AG04450 (cell line): ENCODE measurements around the gene LCN2. TPM values are rescaled to one million over a fixed set of nuclear protein-coding genes. Genes with fewer than 3 reads are reported as not detected.

ENCODE experiments used
- CTCF ChIA-PET: fragments of 300-600, 350-600 bp; formaldehyde crosslinking; extraction: SDS; loops from one replicate; lab custom pipeline; 2022; ENCODE audit warnings: antibody characterized with exemption, inconsistent platforms; lab: Charles Lee
- POLR2A ChIA-PET: fragments of 350-600 bp; formaldehyde crosslinking; extraction: SDS; loops from one replicate; lab custom pipeline; 2021; ENCODE audit warnings: antibody characterized with exemption, inconsistent platforms; lab: Yijun Ruan, JAX
- DNase-seq: peaks from one replicate; pipeline ENCODE4 v3.0.0-alpha.2; 2011; ENCODE audit warnings: low read depth, low spot score
- H3K27ac ChIP-seq: one replicate; pipeline ENCODE4 v1.5.1; 2012; ENCODE audit warnings: low read depth, low read length, control low read depth
- H3K27me3 ChIP-seq: one replicate; pipeline ENCODE4 v1.6.0; 2012; ENCODE audit warnings: low read length; ENCODE audit not compliant: control insufficient read depth, insufficient read depth
- H3K4me3 ChIP-seq: 2 replicates; pipeline ENCODE4 v1.5.1; 2011; ENCODE audit warnings: mild to moderate bottlenecking, low read depth, low read length, control low read depth
- H3K9me3 ChIP-seq: 2 replicates; pipeline ENCODE4 v1.5.1; 2012; ENCODE audit warnings: low read length; ENCODE audit not compliant: control insufficient read depth, insufficient read depth
- polyA plus RNA-seq: library from polyadenylated mRNA; depleted of rRNA; stranded (reverse); fragments of >200 nt; gene quantifications from 2 replicates; pipeline ENCODE4 v1.2.3, GENCODE V29; 2011
- TF ChIP-seq, protein P1 (sequence below): IDR thresholded peaks from 2 replicates; pipeline ENCODE4 v1.5.1; 2011; ENCODE audit warnings: low read depth, low read length, control low read depth, inconsistent platforms

LCN2 gene
- polyA plus RNA-seq, 1 experiment, result not detected

DNA sequence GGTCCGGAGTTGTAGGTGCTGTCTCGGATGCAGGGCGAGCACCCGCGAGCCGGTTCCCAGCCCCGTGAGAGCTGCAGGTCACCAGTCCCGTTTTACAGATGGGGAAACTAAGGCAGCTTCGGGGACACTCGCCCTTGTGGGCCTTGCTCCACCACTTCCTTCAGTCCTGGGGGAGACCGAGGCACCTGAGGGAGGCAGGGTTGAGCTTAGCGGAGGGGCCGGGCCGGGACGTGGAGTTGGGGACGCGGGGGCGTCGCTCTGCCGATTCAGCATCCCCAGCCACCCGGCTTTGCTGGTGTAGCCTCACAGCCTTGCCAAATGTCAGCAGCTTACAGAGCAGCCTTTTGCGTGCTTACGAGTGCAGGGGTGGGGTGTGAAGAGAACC lies 11.3 kb downstream of the LCN2 start:
- DNase-seq, result no peak
- no peak overlapping the region for H3K27ac ChIP-seq
- ChIA-PET CTCF (interaction anchor here (1.0 to 1.6 kb wide), 3 partner anchors 32 to 43 kb away, joined by 4 read pairs; no protein-coding TSS in a partner anchor), POLR2A (interaction anchor here (1.0 to 1.4 kb wide), 5 partner anchors 8 to 262 kb away, joined by 3 to 7 read pairs (median 3); no protein-coding TSS in a partner anchor)
- TF ChIP-seq, protein P1, sequence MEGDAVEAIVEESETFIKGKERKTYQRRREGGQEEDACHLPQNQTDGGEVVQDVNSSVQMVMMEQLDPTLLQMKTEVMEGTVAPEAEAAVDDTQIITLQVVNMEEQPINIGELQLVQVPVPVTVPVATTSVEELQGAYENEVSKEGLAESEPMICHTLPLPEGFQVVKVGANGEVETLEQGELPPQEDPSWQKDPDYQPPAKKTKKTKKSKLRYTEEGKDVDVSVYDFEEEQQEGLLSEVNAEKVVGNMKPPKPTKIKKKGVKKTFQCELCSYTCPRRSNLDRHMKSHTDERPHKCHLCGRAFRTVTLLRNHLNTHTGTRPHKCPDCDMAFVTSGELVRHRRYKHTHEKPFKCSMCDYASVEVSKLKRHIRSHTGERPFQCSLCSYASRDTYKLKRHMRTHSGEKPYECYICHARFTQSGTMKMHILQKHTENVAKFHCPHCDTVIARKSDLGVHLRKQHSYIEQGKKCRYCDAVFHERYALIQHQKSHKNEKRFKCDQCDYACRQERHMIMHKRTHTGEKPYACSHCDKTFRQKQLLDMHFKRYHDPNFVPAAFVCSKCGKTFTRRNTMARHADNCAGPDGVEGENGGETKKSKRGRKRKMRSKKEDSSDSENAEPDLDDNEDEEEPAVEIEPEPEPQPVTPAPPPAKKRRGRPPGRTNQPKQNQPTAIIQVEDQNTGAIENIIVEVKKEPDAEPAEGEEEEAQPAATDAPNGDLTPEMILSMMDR, result no peak
- H3K4me3 ChIP-seq, result peak overlapping the region; percentile 89
- H3K27me3 ChIP-seq, result peaks cover 4% of the 10 kb centered on the region
- no peaks in the 10 kb centered on the region; the same call in 1 of the 2 replicates for H3K9me3 ChIP-seq

DNA sequence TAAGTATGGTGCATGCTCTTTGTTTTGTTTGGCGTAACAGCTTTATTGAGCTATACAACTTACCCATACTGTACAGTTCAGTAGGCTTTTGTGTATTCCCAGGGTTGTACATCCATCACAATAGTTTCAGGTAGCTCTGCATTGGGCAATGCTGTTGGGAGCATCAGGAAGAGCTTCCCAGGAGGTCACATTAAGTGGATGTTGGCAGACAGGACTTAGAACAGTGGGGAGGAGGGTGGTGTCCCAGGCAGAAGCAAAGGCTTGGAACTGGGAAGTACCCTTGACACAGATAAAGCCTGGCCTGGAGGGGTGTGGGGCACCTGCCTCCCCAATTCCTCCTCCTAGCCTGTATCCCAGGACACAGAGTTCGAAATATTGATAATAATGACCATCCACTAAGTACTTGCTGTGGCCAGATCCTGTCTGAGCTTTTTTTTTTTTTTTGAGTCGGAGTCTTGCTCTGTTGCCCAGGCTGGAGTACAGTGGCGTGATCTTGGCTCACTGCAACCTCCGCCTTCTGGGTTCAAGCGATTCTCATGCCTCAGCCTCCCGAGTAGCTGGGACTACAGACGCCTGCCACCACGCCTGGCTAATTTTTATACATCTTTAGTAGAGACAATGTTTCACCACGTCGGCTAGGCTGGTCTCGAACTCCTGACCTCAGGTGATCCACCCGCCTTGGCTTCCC lies 12.1 kb downstream of the LCN2 start:
- Histone ChIP-seq H3K9me3 (no peaks in the 10 kb centered on the region; the same call in 1 of the 2 replicates), H3K27ac (no peak overlapping the region), H3K4me3 (peak overlapping the region; percentile 89), H3K27me3 (no peaks in the 10 kb centered on the region)
- no peak for DNase-seq
- POLR2A ChIA-PET, result interaction anchor here (1.1 to 1.3 kb wide), 2 partner anchors 14 to 33 kb away, joined by 3 to 7 read pairs; no protein-coding TSS in a partner anchor
- TF ChIP-seq, protein P1, result no peak
- CTCF ChIA-PET, result interaction anchor here (1.6 kb wide), 1 partner anchor 43 kb away, joined by 4 read pairs; no protein-coding TSS in a partner anchor

DNA sequence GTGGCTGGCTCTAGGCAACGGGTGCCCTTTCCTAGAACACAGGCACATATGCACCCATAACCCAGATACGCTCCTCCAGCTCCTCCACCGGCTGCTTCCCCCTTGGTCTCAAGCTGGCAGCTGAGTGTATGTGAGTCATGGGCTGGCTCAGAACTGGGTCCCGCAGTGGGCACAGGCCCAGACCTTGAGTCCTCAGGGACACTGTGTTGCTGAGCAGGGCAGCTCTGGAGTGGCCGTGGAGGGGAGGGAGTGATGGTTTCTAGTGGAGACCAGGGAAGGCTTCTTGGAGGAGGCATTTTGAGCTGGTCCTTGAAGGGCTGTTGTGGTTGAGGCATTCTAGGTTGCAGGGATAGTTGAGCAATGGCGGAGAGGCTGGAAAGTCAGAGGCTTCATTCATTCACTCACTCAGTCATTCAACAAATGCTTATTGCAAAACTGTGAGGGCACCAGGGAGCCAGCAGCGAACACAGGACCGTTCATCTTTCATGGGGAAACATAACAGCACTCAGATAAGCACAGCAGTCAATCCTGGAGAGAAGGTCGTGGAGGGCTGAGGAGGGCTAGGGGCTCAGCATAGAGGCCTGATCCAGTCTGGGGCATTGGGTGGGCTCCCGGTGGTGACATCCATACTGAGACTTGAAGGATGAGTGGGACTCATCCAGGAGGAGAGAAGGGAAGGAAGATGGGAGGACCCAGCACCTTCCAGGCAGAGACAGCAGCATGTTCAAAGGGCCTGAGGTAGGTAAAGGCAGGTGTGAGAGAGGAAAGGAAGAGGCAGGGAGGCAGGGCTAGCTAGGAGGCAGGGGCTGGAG lies 13.2 kb downstream of the LCN2 start:
- H3K4me3 ChIP-seq, result no peak overlapping the region
- ChIA-PET CTCF (interaction anchor here (1.6 kb wide), 1 partner anchor 45 kb away, joined by 4 read pairs; no protein-coding TSS in a partner anchor), POLR2A (no interaction called here)
- no peaks in the 10 kb centered on the region; the same call in 1 of the 2 replicates for H3K9me3 ChIP-seq
- DNase-seq, result no peak
- no peak overlapping the region for H3K27ac ChIP-seq
- H3K27me3 ChIP-seq, result no peaks in the 10 kb centered on the region
- TF ChIP-seq, protein P1, result no peak

DNA sequence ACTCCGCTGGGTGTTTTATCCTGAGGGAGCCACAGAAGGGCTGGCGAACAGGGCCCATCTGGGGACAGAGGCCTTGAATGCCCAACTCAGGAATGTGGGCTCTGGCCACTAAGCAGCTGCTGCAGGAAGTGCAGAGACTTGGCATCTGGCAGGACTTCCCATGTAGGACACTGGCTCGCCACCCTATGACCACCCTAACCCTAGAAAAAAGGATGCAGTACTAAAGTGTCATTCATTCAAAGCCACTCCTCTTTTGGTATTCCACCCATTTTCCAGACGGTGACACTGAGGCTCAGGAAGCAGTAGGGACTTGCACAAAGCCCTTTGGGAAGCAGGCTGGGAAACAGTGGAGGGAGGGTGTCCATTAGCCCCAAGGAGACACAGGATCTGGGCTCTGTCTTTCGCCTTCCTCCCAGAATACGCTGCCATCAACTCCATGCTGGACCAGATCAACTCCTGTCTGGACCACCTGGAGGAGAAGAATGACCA lies 13.8 kb downstream of the LCN2 start:
- Histone ChIP-seq H3K4me3 (no peak overlapping the region), H3K27me3 (no peaks in the 10 kb centered on the region), H3K9me3 (no peaks in the 10 kb centered on the region; the same call in 1 of the 2 replicates), H3K27ac (no peak overlapping the region)
- CTCF ChIA-PET, result no interaction called here
- no peak for DNase-seq
- POLR2A ChIA-PET, result no interaction called here
- TF ChIP-seq, protein P1, result no peak
